Muscle layer of colon (tissue), 2 donors: ENCODE measurements around the gene KRABD2.
"Not testable (repeated sequence)": the region's sequence is repeated elsewhere in the genome, so short reads cannot be mapped to it uniquely, and the experiment has no call there.

Source experiments
- H3K27ac ChIP-seq: one replicate; pipeline ENCODE4 v1.7.0; 2013; ENCODE audit warnings: low read depth, mild to moderate bottlenecking, low read length, moderate library complexity
- H3K27me3 ChIP-seq, 2 donors: one replicate each; pipeline ENCODE4 v1.7.0; 2013; ENCODE audit warnings: low read length in 2 of 2, mild to moderate bottlenecking in 2 of 2; ENCODE audit not compliant: insufficient read depth in 2 of 2, control insufficient read depth in 1 of 2
- H3K36me3 ChIP-seq: one replicate; pipeline ENCODE4 v1.7.0; 2013; ENCODE audit warnings: mild to moderate bottlenecking, low read length; ENCODE audit not compliant: insufficient read depth
- H3K4me1 ChIP-seq: one replicate; pipeline ENCODE4 v1.7.0; 2013; ENCODE audit warnings: mild to moderate bottlenecking, low read length; ENCODE audit not compliant: insufficient read depth
- H3K4me3 ChIP-seq, 2 donors: one replicate each; pipeline ENCODE4 v1.7.0; 2013; ENCODE audit warnings: low read length in 2 of 2, low read depth in 1 of 2, mild to moderate bottlenecking in 1 of 2, moderate library complexity in 1 of 2
- H3K9ac ChIP-seq: one replicate; pipeline ENCODE4 v1.7.0; 2013; ENCODE audit warnings: low read length
- H3K9me3 ChIP-seq: one replicate; pipeline ENCODE4 v1.7.0; 2013; ENCODE audit warnings: mild to moderate bottlenecking, low read length
- donor health status: abdominal sarcoma.
- donor health status: Adenocarcinoma of cecum.

The KRABD2 gene

DNA sequence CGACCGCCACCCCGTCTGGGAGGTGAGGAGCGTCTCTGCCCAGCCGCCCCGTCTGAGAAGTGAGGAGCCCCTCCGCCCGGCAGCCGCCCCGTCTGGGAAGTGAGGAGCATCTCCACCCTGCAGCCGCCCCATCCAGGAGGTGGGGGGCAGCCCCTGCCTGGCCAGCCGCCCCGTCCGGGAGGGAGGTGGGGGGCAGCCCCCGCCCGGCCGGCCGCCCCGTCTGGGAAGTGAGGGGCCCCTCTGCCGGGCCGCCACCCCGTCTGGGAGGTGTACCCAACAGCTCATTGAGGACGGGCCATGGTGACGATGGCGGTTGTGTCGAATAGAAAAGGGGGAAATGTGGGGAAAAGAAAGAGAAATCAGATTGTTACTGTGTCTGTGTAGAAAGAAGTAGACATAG lies 2.6 kb downstream of the KRABD2 start:
- not testable (repeated sequence) for H3K9me3 ChIP-seq, H3K27me3 ChIP-seq, H3K4me3 ChIP-seq, H3K27ac ChIP-seq, H3K9ac ChIP-seq
- H3K36me3 ChIP-seq = peaks cover 43% of the 10 kb centered on the region
- H3K4me1 ChIP-seq = peaks cover 15% of the 10 kb centered on the region

DNA sequence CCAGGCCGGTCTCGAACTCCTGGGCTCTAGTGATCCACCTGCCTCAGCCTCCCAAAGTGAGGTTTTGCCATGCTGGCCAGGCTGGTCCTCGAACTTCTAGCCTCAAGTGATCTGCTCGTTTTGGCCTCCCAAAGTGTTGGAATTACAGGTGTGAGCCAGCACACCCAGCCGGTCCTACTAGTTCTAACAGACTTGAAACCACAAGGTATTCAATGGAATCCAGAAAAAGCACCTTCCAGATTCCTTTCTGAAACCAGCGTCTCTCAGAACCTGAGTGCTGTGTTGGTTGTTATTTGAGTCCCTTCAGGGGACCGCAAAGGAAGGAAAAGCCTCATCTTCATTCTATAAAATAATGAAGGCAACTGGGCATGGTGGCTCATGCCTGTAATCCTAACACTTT lies 4.1 kb downstream of the KRABD2 start:
- Histone ChIP-seq H3K9ac (no peak overlapping the region), H3K27ac (no peak overlapping the region), H3K4me1 (peaks cover 15% of the 10 kb centered on the region), H3K36me3 (peaks cover 32% of the 10 kb centered on the region), H3K9me3 (no peaks in the 10 kb centered on the region), H3K27me3 (no peaks in the 10 kb centered on the region), H3K4me3 (no peak overlapping the region)

DNA sequence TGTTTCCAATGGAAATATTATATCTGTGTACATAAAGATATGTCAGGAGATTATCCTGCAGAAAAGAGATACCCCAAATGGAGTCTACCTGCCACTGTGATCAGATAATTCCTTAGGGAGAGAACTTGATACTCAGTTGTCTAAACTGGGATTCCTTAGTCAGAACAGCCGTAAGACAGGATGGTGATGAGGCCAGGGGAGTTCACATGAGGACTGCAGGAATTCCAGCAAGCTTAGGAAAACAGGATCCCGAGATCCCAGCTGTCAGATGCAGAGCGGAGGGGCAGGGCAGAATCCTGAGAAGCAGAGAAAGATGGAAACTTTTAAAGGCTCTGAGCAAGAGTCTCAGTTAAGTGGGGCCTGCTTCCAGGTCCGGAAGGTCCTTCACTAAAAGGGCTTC lies 4.7 kb downstream of the KRABD2 start:
- Histone ChIP-seq H3K4me1 (peaks cover 11% of the 10 kb centered on the region), H3K27ac (no peak overlapping the region), H3K9me3 (no peaks in the 10 kb centered on the region), H3K36me3 (peaks cover 26% of the 10 kb centered on the region), H3K4me3 (no peak overlapping the region), H3K27me3 (no peaks in the 10 kb centered on the region), H3K9ac (no peak overlapping the region)

DNA sequence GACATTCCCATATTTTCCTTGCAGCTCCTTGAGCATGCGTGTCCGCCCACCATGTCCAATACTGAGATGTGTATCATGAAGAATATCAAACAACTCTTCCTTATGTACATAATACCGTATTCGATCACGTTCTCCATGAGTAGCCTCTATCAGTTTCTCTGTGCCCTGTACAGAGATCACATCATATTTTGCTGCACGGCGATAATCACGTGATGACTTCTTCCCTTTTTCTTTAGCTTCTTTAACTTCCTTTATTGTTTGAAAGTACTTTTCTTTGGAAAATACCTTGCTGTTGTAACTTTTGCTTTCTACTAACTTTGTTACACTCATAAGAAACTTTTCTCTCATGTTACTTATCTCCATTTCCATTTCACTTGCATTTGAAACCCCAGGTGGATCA lies 6.6 kb downstream of the KRABD2 start:
- H3K36me3 ChIP-seq = peaks cover 26% of the 10 kb centered on the region
- no peaks in the 10 kb centered on the region for H3K9me3 ChIP-seq
- H3K27me3 ChIP-seq = no peaks in the 10 kb centered on the region
- H3K27ac ChIP-seq = no peak overlapping the region
- no peak overlapping the region for H3K4me3 ChIP-seq
- H3K4me1 ChIP-seq = peaks cover under 1% of the 10 kb centered on the region
- no peak overlapping the region for H3K9ac ChIP-seq

DNA sequence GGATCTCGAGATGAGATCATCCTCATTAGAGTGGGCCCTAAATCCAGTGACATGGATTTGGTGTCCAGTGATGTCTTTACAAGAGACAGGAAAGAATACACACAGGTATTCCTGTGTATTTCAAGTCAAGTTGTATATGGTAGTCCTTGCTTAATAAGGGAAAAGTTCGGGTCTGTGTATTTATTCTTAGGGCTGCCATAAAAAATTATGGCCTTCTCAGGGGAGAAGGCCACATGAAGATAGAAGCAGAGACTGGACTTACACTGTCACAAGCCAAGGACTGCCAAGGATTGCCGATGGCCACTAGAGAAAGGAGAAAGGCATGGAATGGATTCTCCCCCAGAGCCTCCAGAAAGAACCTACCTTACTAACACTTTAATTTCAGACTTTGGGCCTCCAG lies 8.3 kb downstream of the KRABD2 start:
- Histone ChIP-seq H3K9me3 (no peaks in the 10 kb centered on the region), H3K36me3 (peaks cover 26% of the 10 kb centered on the region), H3K9ac (no peak overlapping the region), H3K4me1 (no peaks in the 10 kb centered on the region), H3K4me3 (no peak overlapping the region), H3K27ac (no peak overlapping the region), H3K27me3 (no peaks in the 10 kb centered on the region)

DNA sequence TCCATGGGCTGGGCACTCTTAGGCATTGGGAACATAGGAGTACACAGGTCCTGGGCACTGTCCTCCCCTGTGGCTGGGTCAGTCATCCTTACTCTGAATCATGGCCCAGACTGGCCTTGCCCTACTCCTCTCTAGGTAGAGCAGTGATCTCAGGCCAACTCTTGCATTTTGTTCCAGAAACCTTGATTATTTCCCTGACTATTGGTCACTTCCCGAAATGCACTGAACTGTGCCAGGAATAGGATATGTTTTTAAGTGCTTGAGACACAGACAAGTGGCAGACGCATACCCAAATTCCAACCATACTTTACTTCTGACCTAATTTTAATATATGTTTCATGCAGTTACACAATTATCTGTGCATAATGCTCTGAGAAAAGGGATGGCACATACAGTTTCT lies 10.3 kb downstream of the KRABD2 start:
- no peak overlapping the region for H3K4me3 ChIP-seq
- no peak overlapping the region for H3K27ac ChIP-seq
- H3K4me1 ChIP-seq = no peaks in the 10 kb centered on the region
- H3K27me3 ChIP-seq = no peaks in the 10 kb centered on the region
- H3K36me3 ChIP-seq = peaks cover 20% of the 10 kb centered on the region
- H3K9ac ChIP-seq = no peak overlapping the region
- H3K9me3 ChIP-seq = no peaks in the 10 kb centered on the region

DNA sequence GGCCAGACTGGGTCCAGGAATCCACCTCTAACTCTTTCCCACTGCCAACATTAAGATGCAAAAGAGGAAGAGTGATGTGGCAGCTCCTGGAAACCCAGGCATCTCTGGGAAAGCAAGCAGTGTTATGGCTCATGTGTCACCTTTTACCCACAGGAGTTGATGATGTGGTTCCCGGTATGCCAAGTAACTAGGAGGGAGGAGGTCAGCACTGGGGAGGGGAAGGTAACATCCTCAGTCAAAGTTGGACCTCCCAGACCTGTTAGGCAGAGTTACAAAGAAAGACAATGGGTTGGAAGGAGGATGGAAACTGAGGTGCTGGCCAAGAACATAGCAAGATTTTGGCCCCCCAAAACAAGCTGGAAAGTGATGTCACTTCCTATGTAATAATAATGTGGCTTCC lies 11.4 kb downstream of the KRABD2 start:
- H3K27ac ChIP-seq = no peak overlapping the region

DNA sequence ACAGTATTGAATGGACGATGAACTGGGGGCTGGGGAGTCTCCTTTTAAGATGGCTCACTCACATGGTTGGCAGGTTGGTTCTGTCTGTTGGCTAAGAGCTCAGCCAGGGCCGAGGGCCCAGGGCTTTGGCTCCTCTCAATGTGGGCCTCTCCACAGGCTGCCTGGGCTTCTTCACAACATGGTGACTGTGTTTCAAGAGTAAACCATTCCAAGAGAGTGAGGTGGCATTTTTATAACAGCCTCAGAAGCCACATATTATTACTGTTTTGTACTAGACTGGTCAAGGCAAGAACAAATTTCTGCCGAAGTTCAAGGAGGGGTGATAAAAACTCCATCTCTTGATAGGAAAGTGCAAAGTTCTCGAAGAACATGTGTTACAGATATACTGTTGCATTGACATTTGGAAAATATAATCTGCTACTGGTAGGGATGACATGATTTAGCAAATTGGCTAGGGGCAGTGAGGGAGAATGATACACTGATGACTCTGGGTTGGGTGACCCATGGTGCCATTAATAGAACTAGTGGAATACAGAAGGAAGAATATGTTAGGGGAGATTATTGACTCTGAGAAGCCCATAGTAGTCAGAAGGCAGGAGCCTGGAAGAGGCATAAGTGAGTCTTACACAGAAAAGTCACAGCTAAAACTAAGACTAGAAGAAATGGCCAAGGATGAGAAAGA lies 13.7 kb downstream of the KRABD2 start:
- H3K36me3 ChIP-seq = no peaks in the 10 kb centered on the region
- H3K27ac ChIP-seq = no peak overlapping the region
- no peak overlapping the region for H3K4me3 ChIP-seq
- H3K27me3 ChIP-seq = no peaks in the 10 kb centered on the region
- no peak overlapping the region for H3K9ac ChIP-seq
- H3K9me3 ChIP-seq = no peaks in the 10 kb centered on the region
- no peaks in the 10 kb centered on the region for H3K4me1 ChIP-seq

More for the DNA sequence above, 11.4 kb downstream of the KRABD2 start:
- Histone ChIP-seq H3K4me1 (no peaks in the 10 kb centered on the region), H3K9me3 (no peaks in the 10 kb centered on the region), H3K27me3 (no peaks in the 10 kb centered on the region), H3K4me3 (no peak overlapping the region), H3K9ac (no peak overlapping the region), H3K36me3 (peaks cover 15% of the 10 kb centered on the region)

DNA sequence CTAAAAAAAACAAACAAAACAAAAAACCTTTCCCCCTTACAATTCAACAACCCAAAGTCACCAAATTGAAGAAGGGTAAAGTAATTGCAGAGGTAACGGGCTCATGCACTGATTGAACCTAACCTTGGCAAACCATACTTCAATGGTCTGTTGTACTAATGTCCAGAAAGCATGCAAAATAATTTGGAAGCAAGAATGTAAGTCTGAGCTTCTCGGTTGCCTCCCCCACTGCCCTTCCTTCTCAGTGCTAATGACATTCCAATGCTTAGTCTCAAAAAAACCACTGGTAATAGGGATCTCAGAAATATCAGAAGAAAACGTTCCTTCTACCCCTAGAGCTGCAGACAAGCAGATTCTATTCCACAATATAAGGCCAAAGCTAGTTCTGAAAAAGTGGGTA lies 15.8 kb downstream of the KRABD2 start:
- Histone ChIP-seq H3K36me3 (no peaks in the 10 kb centered on the region), H3K27ac (no peak overlapping the region), H3K4me3 (no peak overlapping the region), H3K27me3 (no peaks in the 10 kb centered on the region), H3K4me1 (no peaks in the 10 kb centered on the region), H3K9ac (no peak overlapping the region), H3K9me3 (no peaks in the 10 kb centered on the region)

DNA sequence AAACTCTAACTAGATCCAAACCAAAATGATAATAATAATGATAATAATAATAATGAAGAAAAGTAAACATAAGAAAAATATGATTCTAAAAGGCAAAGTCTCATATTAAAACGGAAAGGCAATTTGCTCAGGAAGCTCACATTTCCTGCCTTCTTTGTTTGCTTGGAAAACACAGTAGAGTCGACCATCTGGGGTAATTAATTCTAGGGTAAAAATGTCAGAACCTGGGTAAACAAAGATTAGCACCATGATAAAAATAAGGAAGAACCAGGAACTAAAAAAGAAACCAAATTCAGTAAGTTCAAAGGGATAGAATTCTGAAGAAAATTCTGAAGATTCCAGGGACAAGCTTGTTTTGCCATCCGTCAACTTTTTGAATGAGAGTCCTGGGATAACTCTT lies 16.2 kb downstream of the KRABD2 start:
- Histone ChIP-seq H3K27me3 (no peaks in the 10 kb centered on the region), H3K27ac (no peak overlapping the region), H3K4me1 (no peaks in the 10 kb centered on the region), H3K9me3 (no peaks in the 10 kb centered on the region), H3K4me3 (no peak overlapping the region), H3K36me3 (no peaks in the 10 kb centered on the region), H3K9ac (no peak overlapping the region)

DNA sequence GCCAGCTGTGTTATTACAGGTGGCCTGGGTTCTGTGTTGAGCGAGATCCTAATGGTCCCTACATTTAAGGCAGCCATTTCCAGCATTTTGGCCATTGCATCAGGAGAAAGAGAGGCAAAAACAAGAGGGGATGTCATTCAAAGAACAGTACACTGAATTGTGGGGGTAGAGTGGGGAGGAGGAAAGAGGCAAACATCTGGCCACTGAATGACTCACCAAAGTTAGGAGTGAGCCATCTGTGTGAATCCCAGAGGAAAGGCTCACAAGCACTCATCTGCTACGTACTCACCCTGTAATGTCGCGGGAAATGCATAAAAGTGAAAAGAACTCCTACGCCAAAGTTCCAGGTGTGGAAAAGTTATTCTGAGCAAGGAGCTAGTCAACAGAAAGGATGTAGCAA lies 16.7 kb downstream of the KRABD2 start:
- H3K9me3 ChIP-seq = no peaks in the 10 kb centered on the region
- no peaks in the 10 kb centered on the region for H3K36me3 ChIP-seq
- no peaks in the 10 kb centered on the region for H3K27me3 ChIP-seq
- no peaks in the 10 kb centered on the region for H3K4me1 ChIP-seq
- H3K9ac ChIP-seq = no peak overlapping the region
- H3K27ac ChIP-seq = no peak overlapping the region
- no peak overlapping the region for H3K4me3 ChIP-seq

DNA sequence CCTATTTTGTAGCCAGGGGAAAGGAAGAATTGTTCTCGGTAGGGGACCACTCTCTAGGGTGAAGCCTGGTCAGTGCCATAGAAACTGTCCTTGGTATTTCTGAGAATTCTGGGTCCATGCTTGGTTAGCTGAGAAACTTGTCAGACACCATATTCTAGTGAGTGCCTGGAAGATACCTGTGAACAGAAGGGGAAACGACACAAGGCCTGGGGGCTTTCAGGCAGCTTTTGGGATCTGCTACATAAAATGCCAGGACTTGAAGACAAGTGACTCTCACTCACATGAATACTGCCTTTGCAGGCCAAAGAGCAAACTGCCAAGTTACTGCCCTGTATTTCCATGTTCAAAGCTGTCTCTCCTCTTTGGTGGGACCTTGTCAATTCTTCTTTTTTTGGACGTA lies 18.6 kb downstream of the KRABD2 start:
- no peak overlapping the region for H3K27ac ChIP-seq
- H3K4me3 ChIP-seq = no peak overlapping the region
- no peaks in the 10 kb centered on the region for H3K27me3 ChIP-seq
- no peaks in the 10 kb centered on the region for H3K36me3 ChIP-seq
- no peaks in the 10 kb centered on the region for H3K9me3 ChIP-seq
- H3K4me1 ChIP-seq = no peaks in the 10 kb centered on the region
- H3K9ac ChIP-seq = no peak overlapping the region
